A673 (cell line): Measurements from ENCODE around the gene TTC21A. TPM values are rescaled to one million over a fixed set of nuclear protein-coding genes. Genes with fewer than 3 reads are reported as not detected.

ENCODE experiments used
- BruUV-seq: library from RNA; stranded (reverse); fragments of 400-500 nt; replicated peaks from 2 replicates; lab custom pipeline; 2021; lab: Mats Ljungman, UMichigan
- CTCF ChIA-PET: fragments of 300-600 bp; sonication (Branson Sonifier 250); formaldehyde crosslinking; loops from one replicate; lab custom pipeline; 2022; ENCODE audit warnings: antibody characterized with exemption; lab: Charles Lee
- POLR2A ChIA-PET: fragments of 300-600 bp; sonication (Branson Sonifier 250); formaldehyde crosslinking; loops from one replicate; lab custom pipeline; 2022; ENCODE audit warnings: antibody characterized with exemption; ENCODE audit not compliant: low non-redundant PET; lab: Charles Lee
- DNase-seq: peaks from one replicate; pipeline ENCODE4 v3.0.0-alpha.2; 2015; ENCODE audit warnings: low spot score
- H3K27ac ChIP-seq: fragments of 200-600 bp; sonication (generic); 2 replicates; pipeline ENCODE4 v1.5.1; 2016; ENCODE audit warnings: mixed run types, low read depth, mild to moderate bottlenecking, mixed read lengths, antibody characterized with exemption, low read length; ENCODE audit not compliant: poor library complexity, severe bottlenecking
- H3K27me3 ChIP-seq: fragments of 200-600 bp; sonication (generic); replicated peaks from 2 replicates; pipeline ENCODE4 v1.6.1; 2017; ENCODE audit warnings: mixed run types, low read depth, mild to moderate bottlenecking, mixed read lengths, antibody characterized with exemption, low read length; ENCODE audit not compliant: insufficient read depth, poor library complexity
- H3K36me3 ChIP-seq: fragments of 200-600 bp; sonication (generic); 2 replicates; pipeline ENCODE4 v1.6.1; 2016; ENCODE audit warnings: mixed run types, mild to moderate bottlenecking, mixed read lengths, antibody characterized with exemption, low read length; ENCODE audit not compliant: insufficient read depth, poor library complexity, severe bottlenecking
- H3K4me1 ChIP-seq: fragments of 200-600 bp; sonication (generic); 2 replicates; pipeline ENCODE4 v1.6.1; 2017; ENCODE audit warnings: mixed run types, mild to moderate bottlenecking, mixed read lengths, antibody characterized with exemption, low read length; ENCODE audit not compliant: insufficient read depth, poor library complexity, severe bottlenecking
- H3K4me3 ChIP-seq: fragments of 200-600 bp; sonication (generic); 2 replicates; pipeline ENCODE4 v1.5.1; 2016; ENCODE audit warnings: low read depth, mixed run types, mild to moderate bottlenecking, mixed read lengths, low read length; ENCODE audit not compliant: poor library complexity, severe bottlenecking
- H3K9me3 ChIP-seq: fragments of 200-600 bp; sonication (generic); 2 replicates; pipeline ENCODE4 v1.6.1; 2016; ENCODE audit warnings: mixed run types, low read depth, mild to moderate bottlenecking, mixed read lengths, antibody characterized with exemption, low read length; ENCODE audit not compliant: poor library complexity, severe bottlenecking
- EZH2 ChIP-seq: fragments of 200-600 bp; sonication (generic); IDR thresholded peaks from 2 replicates; pipeline ENCODE4 v1.6.1; 2017; ENCODE audit warnings: borderline replicate concordance, low read depth, mild to moderate bottlenecking, mixed read lengths, antibody characterized with exemption, low read length; ENCODE audit not compliant: poor library complexity, severe bottlenecking
- intact Hi-C: fragments of 100-400 bp; cut with micrococcal nuclease; formaldehyde crosslinking; loops from one replicate; pipeline ENCODE4 v1.10.0; 2022; ENCODE audit not compliant: unreplicated experiment
- total RNA-seq: library from RNA; stranded (reverse); gene quantifications from 2 replicates; pipeline ENCODE4 v1.2.3, GENCODE V29; 2021
- TF ChIP-seq, protein P1 (sequence below): fragments of 300-800, 200-600 bp; sonication (generic); conservative IDR thresholded peaks from 2 replicates; pipeline ENCODE4 v1.5.1; 2017; ENCODE audit warnings: low read depth, mild to moderate bottlenecking, antibody characterized with exemption, low read length, moderate library complexity, mixed read lengths

Gene TTC21A
- total RNA-seq, 1 experiment from 2014 or later = 1.4 TPM

DNA sequence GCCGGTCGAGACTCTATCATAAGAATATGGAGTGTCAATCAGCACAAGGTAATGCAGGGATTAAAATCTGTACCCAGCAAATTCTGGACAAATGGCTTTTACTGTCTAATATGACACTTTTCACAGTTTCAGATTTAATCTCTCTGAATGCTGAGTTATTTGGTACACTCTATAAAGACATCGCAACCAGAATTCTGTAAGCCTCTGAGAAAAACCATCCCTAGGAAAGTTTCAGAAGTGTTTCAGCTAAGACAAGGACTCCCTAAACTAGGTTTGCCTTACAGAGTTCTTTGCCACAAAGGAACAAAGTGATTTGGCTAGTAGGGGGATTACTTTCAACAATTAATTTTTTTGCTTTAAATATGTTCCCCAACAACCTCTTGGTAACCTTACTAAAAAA is 44.3 kb upstream of the TTC21A start:
- Histone ChIP-seq H3K27ac (no peak overlapping the region), H3K27me3 (no peaks in the 10 kb centered on the region), H3K4me3 (no peak overlapping the region), H3K36me3 (no peaks in the 10 kb centered on the region), H3K4me1 (no peaks in the 10 kb centered on the region), H3K9me3 (no peaks in the 10 kb centered on the region)
- ChIA-PET CTCF (no interaction called here), POLR2A (no interaction called here)
- intact Hi-C loops = no loop called here
- TF ChIP-seq, protein P1, sequence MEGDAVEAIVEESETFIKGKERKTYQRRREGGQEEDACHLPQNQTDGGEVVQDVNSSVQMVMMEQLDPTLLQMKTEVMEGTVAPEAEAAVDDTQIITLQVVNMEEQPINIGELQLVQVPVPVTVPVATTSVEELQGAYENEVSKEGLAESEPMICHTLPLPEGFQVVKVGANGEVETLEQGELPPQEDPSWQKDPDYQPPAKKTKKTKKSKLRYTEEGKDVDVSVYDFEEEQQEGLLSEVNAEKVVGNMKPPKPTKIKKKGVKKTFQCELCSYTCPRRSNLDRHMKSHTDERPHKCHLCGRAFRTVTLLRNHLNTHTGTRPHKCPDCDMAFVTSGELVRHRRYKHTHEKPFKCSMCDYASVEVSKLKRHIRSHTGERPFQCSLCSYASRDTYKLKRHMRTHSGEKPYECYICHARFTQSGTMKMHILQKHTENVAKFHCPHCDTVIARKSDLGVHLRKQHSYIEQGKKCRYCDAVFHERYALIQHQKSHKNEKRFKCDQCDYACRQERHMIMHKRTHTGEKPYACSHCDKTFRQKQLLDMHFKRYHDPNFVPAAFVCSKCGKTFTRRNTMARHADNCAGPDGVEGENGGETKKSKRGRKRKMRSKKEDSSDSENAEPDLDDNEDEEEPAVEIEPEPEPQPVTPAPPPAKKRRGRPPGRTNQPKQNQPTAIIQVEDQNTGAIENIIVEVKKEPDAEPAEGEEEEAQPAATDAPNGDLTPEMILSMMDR = no peak
- no peak for TF ChIP-seq EZH2
- DNase-seq = no peak
- BruUV-seq = no TSS peak

DNA sequence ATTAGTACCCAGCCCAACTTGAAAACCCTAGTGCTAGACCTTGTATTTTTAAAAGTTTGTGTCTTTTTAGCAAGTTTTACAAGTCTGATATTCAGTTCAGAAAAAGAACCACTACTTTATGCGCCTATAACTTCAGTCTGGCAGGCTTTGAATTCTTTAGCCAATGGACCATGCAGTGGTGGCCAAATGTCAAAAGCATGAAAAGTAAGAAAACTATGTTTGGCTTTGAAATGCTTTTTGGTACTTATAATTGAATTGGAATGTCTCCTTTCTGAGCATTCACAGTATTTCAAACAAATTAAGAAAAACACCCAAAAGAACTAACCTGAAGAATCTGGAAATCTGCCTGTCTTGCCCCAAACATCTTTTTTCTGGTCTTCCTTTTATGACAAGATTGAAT is 42.8 kb upstream of the TTC21A start:
- CTCF ChIA-PET = no interaction called here

DNA sequence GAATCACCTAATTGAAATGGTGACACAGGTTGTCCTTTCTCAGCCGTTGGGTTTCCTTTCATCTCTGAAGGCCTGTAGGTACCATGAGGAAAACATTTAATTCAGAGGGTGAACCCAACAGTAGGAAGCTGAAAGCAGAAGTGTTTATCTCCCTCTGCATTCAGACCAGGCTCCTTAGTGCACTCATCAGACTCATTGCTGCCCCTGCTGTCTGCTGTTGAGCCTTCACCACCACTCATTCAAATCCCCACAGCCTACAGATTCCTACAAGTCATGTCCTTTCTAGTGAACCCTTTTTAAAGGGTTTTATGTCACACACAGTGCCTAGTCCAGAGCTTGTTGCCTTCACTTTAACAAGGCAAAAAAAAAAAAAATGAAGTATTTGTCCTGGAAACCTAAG is 42.3 kb upstream of the TTC21A start:
- no TSS peak for BruUV-seq
- H3K36me3 ChIP-seq = no peaks in the 10 kb centered on the region
- ChIA-PET CTCF (no interaction called here), POLR2A (no interaction called here)
- no peaks in the 10 kb centered on the region for H3K9me3 ChIP-seq
- TF ChIP-seq, protein P1 = 0 out of 2 replicates have a peak, but pooled peaks have one; percentile 23
- TF ChIP-seq EZH2 = no peak
- H3K27ac ChIP-seq = no peak overlapping the region
- no peaks in the 10 kb centered on the region for H3K4me1 ChIP-seq
- DNase-seq = peak; percentile 2
- H3K4me3 ChIP-seq = no peak overlapping the region
- intact Hi-C loops = no loop called here
- no peaks in the 10 kb centered on the region for H3K27me3 ChIP-seq

More for the DNA sequence above, 42.8 kb upstream of the TTC21A start:
- TF ChIP-seq, protein P1 = no peak
- no peak for TF ChIP-seq EZH2
- no peaks in the 10 kb centered on the region for H3K9me3 ChIP-seq
- no TSS peak for BruUV-seq
- H3K4me3 ChIP-seq = no peak overlapping the region
- no peak overlapping the region for H3K27ac ChIP-seq
- no peaks in the 10 kb centered on the region for H3K27me3 ChIP-seq
- POLR2A ChIA-PET = no interaction called here
- DNase-seq = no peak
- H3K36me3 ChIP-seq = no peaks in the 10 kb centered on the region
- intact Hi-C loops = no loop called here
- H3K4me1 ChIP-seq = no peaks in the 10 kb centered on the region
